GM20431 (cell line): ENCODE data around the gene FICD.

ENCODE experiments used
- in situ Hi-C: fragments of 300-500 bp; cut with MseI, MboI; formaldehyde crosslinking; loops from one replicate; pipeline ENCODE4 v1.15.0; 2020; ENCODE audit warnings: low sequenced_read_pairs; ENCODE audit not compliant: unreplicated experiment

FICD gene

GRCh38 chr12:108495823-108496579 lies 19.1 kb upstream of the FICD start:
- in situ Hi-C loops, result no loop called here

GRCh38 chr12:108498136-108498535 lies 16.9 kb upstream of the FICD start:
- in situ Hi-C loops, result no loop called here

- in situ Hi-C loops, result no loop called here
These were observed 12.2 kb upstream of the FICD start for GRCh38 chr12:108502922-108503321.

GRCh38 chr12:108505129-108505528 lies 9.9 kb upstream of the FICD start:
- in situ Hi-C loops, result no loop called here

GRCh38 chr12:108507971-108508642 lies 7.0 kb upstream of the FICD start:
- in situ Hi-C loops, result no loop called here

GRCh38 chr12:108509806-108510205 lies 5.3 kb upstream of the FICD start:
- in situ Hi-C loops, result no loop called here

GRCh38 chr12:108510836-108511235 lies 4.2 kb upstream of the FICD start:
- in situ Hi-C loops, result no loop called here

- in situ Hi-C loops, result no loop called here
These were observed 3.2 kb upstream of the FICD start for GRCh38 chr12:108511633-108512540.

- in situ Hi-C loops, result no loop called here
These were observed 557 bp upstream of the FICD start for GRCh38 chr12:108514468-108514972.

- in situ Hi-C loops, result no loop called here
These were observed 839 bp downstream of the FICD start for GRCh38 chr12:108515916-108516315.

GRCh38 chr12:108516511-108517275 lies 1.6 kb downstream of the FICD start:
- in situ Hi-C loops, result no loop called here

- in situ Hi-C loops, result no loop called here
These were observed 2.4 kb downstream of the FICD start for GRCh38 chr12:108517288-108518100.

GRCh38 chr12:108518101-108518715 lies 3.1 kb downstream of the FICD start:
- in situ Hi-C loops, result no loop called here

- in situ Hi-C loops, result no loop called here
These were observed 3.8 kb downstream of the FICD start for GRCh38 chr12:108518716-108519496.

- in situ Hi-C loops, result no loop called here
These were observed 4.5 kb downstream of the FICD start for GRCh38 chr12:108519558-108519957.

GRCh38 chr12:108523365-108523764 lies 8.3 kb downstream of the FICD start:
- in situ Hi-C loops, result no loop called here

- in situ Hi-C loops, result no loop called here
These were observed 10.6 kb downstream of the FICD start for GRCh38 chr12:108525681-108526080.
